H7 (cell line): Measurements from ENCODE around the gene EDDM3A. TPM values are rescaled to one million over a fixed set of nuclear protein-coding genes. Genes with fewer than 3 reads are reported as not detected.
A peak's percentile ranks its signal among the peaks of the same experiment; 100 is the strongest.
"Not testable (repeated sequence)": the region's sequence is repeated elsewhere in the genome, so short reads cannot be mapped to it uniquely, and the experiment has no call there.

Source experiments
- DNase-seq: peaks from one replicate; pipeline ENCODE4 v3.0.0; 2012
- H3K27me3 ChIP-seq: 2 replicates; pipeline ENCODE4 v1.6.0; 2011; ENCODE audit warnings: mild to moderate bottlenecking, low read length; ENCODE audit not compliant: control insufficient read depth, insufficient read depth
- H3K36me3 ChIP-seq: replicated peaks from 2 replicates; pipeline ENCODE4 v1.5.1; 2011; ENCODE audit warnings: low read length; ENCODE audit not compliant: control insufficient read depth, insufficient read depth
- H3K4me3 ChIP-seq: 2 replicates; pipeline ENCODE4 v1.5.1; 2011; ENCODE audit warnings: low read depth, mild to moderate bottlenecking, control low read depth, low read length, moderate library complexity; ENCODE audit not compliant: insufficient read depth
- total RNA-seq: library from RNA; depleted of rRNA; stranded (reverse); fragments of >200 nt; shearing (Covaris generic); gene quantifications from 2 replicates; pipeline ENCODE4 v1.2.3, GENCODE V29; 2014

EDDM3A gene
- total RNA-seq, 1 experiment from 2014 or later: not detected

DNA sequence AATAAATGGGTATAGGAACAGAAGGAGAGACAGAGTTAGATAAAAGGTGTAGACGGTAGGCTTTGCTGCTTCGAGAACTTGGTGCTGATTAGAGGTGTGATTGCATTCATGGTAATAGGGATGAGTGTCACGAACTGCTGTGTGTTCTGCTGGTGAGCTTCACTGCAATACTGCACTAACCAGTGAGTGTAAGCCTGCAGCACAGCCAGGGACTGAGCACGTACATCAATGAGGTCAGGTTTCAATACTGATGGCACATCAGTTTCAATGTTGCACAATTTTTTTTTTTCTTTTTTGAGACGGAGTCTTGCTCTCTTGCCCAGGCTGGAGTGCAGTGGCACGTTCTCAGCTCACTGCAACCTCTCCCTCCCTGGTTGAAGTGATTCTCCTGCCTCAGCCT is 24.9 kb upstream of the EDDM3A start:
- Histone ChIP-seq H3K27me3 (no peaks in the 10 kb centered on the region; the same call in 1 of the 2 replicates), H3K4me3 (no peak overlapping the region), H3K36me3 (no peaks in the 10 kb centered on the region)
- no peak for DNase-seq

DNA sequence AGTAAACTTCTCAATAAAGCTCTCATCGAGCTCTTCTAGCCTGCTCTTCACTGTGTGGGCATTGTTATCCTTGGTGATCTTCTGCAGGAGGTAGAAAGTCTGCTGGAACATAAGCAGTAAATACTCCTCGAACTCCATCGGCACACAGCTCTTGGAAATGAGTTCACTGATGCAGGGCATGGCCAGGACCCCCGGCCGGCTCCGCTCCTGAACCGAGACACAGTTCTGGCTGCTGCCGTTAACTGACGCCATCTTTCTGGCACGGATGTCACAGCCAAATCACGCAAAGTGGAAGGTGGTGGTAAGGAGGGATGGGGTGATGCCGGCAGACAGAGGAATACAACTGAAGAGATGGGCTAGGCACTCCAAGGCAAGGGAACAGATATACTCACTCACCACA is 23.7 kb upstream of the EDDM3A start:
- no peak for DNase-seq
- H3K36me3 ChIP-seq: no peaks in the 10 kb centered on the region
- H3K27me3 ChIP-seq: no peaks in the 10 kb centered on the region; the same call in 1 of the 2 replicates
- no peak overlapping the region for H3K4me3 ChIP-seq

DNA sequence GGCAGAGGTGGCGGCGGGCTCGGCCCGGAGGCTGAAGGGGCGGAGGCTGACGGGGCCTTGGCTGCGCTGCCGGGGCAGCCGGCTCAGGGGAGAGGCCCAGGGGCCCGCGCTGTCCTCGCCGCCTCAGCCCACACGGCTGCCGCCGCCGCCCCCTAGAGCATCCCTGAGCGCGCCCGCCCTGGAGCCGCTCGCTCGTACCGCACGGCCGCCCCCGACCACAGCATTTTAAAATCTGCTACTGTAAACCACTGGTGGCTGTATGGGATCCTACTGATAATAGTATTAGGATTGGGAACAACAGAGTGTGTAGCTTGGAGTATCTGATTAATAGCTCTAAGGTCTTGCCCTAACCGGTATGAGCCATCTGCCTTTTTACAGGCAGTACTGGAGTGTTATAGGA is 22.2 kb upstream of the EDDM3A start:
- Histone ChIP-seq H3K36me3 (no peaks in the 10 kb centered on the region), H3K4me3 (no peak overlapping the region), H3K27me3 (no peaks in the 10 kb centered on the region; the same call in 1 of the 2 replicates)
- DNase-seq: peak; percentile 78

DNA sequence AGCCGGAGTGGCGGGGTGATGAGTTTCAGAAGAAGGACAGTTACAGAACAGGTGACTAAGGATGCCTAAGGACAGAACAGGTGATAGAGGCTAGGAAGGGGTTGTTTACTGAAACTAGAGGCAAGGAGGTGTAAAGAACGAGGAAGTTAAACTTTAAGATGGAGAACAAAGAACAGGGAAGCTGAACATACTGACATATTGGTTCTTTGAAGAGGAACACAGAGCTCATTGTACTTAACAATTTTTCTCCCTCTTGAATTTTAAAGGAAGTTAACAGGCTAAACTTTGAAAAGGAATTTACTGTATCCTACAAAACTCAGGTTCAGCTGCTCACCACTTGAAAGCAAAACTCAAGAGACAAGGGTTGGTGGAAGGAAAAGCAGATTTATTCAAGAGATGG is 19.6 kb upstream of the EDDM3A start:
- H3K4me3 ChIP-seq: not testable (repeated sequence)

DNA sequence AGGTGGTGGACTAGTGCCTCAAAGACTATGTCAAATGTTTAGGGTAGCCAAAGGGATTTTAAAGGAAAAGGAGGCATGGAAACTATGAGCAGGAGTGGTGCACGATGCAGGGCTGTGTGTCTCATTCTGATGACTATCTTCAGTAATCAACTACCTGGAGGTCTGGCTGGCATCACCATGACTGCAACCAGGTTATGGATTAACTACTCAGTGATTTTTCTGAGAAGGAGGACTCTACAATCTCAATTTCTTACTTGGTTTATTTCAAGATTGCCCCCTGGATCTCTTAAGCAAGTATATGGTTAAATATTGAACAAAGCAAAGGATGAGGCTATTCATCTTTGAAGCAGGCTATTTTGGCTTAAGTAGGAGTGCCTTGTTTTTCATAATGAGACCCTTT is 19.2 kb upstream of the EDDM3A start:
- no peak for DNase-seq
- Histone ChIP-seq H3K27me3 (no peaks in the 10 kb centered on the region; the same call in 1 of the 2 replicates), H3K4me3 (no peak overlapping the region), H3K36me3 (no peaks in the 10 kb centered on the region)

More for the DNA sequence above, 19.6 kb upstream of the EDDM3A start:
- DNase-seq, H3K27me3 ChIP-seq, H3K36me3 ChIP-seq: not testable (repeated sequence)

DNA sequence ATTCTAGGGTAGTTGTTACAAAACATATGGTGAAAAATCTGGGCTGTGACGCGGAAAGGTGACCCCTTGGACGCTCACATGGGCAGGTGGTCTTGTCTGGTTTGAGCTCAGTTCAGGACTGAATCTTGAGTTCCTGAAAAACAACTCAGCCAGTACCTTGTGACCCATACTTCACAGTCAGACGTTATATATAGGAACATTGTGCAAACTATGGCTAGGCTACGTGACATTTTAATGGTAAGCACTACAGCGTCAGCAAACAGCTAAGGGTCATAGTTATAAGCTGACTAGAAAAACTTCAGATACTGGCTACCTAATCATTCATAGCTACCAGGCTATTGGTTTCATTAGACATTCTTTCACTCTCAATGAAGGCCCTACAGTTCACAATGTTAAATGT is 14.8 kb upstream of the EDDM3A start:
- no peak for DNase-seq
- H3K36me3 ChIP-seq: no peaks in the 10 kb centered on the region
- H3K4me3 ChIP-seq: no peak overlapping the region
- H3K27me3 ChIP-seq: no peaks in the 10 kb centered on the region; the same call in 1 of the 2 replicates

DNA sequence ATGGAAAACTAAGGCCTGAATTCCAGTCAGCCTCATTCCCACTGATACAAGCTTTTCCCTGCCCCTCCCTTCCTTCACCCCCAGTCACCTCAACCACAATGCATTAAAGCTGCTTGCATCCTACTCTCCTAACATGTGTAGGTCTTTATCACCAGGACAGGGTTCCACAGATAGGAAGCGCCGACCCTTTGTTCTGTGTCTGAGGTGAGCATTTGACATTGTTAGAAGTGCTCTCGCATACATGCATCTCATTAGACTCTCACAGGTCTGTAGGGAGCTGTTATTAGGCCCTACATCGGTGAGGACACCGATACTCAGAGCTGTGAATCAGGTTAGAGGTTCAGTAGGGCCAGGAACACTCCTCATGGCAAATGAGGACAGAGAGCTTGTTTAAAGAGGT is 13.2 kb upstream of the EDDM3A start:
- no peak overlapping the region for H3K4me3 ChIP-seq
- no peaks in the 10 kb centered on the region for H3K36me3 ChIP-seq
- no peaks in the 10 kb centered on the region; the same call in 1 of the 2 replicates for H3K27me3 ChIP-seq
- DNase-seq: no peak

DNA sequence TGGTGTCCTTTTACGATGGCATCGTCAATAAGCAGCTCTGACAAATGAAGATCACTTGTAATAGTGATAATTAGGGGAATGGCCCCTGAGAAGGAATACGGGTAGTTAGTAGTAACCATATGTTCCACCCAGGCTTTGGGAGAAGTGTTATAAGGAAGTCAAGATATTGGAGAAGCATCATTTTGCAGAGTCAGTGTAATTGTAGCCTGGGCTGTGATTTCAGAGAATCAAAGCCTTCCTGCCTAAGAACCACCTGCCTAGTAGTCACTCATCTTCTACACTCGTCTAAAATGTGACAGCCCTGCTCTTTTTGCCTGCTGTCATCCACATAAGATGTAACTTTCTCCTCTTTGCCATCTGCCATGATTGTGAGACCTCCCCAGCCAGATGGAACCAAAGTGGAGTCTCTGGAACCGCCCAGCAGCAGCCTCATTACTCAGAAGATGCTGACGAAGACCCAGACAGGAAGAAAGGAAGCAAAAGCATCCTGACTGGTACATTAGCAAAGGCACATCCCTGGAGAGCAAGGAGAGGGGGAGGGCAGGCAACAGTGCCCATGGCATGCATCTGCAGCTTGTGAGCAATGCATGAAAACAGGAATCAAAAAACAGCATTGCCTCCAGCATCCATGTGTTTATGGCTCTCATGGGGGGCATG is 12.6 kb upstream of the EDDM3A start:
- Histone ChIP-seq H3K27me3 (no peaks in the 10 kb centered on the region; the same call in 1 of the 2 replicates), H3K4me3 (no peak overlapping the region), H3K36me3 (no peaks in the 10 kb centered on the region)
- no peak for DNase-seq

DNA sequence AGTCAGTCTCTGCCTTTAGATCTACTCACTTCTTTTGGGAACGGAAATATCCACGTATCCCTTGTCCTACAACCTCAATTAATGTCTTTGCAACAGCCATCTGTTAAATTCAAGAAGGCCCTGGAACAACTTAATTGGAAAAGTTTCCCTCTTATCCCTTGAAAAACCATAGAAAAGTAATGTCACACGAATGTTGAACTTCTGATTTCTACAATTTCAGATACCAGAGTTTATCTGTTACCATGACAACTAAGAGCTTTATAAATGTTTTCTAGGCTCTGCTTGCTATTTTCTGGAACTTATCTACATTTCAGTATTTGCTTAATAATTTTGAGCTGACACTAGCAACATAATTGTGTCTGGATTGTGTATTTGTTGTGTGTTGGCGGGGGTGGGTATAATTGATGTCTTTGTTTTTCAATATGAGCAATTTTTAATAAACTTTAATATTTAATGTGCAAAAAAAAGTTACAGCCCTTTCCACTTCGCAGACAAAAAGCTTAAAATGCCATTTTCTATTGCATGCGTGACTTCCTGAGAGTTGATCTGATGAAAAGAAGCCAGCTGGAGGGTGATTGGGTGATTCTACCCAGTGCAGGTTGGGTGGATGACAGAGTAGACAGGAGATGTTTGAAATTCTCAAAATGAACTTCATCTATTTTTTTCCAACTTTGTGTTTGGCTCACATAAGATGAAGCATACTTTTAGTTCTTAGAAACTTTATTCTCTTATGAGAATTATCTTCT is 11.8 kb upstream of the EDDM3A start:
- no peaks in the 10 kb centered on the region for H3K36me3 ChIP-seq
- no peak overlapping the region for H3K4me3 ChIP-seq
- no peak for DNase-seq
- no peaks in the 10 kb centered on the region; the same call in 1 of the 2 replicates for H3K27me3 ChIP-seq

DNA sequence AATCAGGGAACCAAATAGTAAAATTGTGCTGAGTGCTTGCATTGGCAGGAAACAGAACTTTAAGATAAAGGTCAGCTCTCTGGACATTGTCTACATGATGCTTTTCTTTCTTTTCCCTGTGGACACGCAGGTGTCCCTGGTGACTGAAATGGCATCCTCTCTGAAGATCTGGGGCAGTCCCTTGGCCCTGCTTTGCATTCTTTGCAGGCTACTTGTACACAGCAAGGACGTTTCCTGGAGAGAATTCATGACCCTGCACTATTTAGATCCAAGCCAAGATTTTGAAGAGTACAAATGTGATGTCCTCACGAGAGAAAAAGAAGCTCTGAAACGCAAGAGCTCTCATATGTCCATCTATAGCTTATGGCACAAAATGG is 11.3 kb upstream of the EDDM3A start:
- no peak overlapping the region for H3K4me3 ChIP-seq
- no peaks in the 10 kb centered on the region; the same call in 1 of the 2 replicates for H3K27me3 ChIP-seq
- no peak for DNase-seq

DNA sequence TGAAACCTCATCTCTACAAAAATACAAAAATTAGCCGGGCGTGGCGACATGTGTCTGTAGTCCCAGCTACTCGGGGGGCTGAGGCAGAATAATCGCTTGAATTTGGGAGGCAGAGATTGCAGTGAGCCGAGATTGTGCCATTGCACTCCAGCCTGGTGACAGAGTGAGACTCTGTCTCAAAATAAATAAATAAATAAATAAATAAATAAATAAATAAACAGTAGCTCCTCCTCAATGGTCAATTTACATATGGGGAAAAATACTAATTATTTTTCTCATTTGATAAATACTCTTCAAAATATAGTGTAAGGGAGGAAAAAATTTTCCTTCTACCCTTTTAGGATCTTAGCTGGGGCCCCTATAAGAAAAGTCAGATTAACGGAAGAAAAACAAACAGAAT is 7.4 kb upstream of the EDDM3A start:
- DNase-seq, H3K4me3 ChIP-seq, H3K36me3 ChIP-seq, H3K27me3 ChIP-seq: not testable (repeated sequence)

More for the DNA sequence above, 11.3 kb upstream of the EDDM3A start:
- H3K36me3 ChIP-seq: no peaks in the 10 kb centered on the region

DNA sequence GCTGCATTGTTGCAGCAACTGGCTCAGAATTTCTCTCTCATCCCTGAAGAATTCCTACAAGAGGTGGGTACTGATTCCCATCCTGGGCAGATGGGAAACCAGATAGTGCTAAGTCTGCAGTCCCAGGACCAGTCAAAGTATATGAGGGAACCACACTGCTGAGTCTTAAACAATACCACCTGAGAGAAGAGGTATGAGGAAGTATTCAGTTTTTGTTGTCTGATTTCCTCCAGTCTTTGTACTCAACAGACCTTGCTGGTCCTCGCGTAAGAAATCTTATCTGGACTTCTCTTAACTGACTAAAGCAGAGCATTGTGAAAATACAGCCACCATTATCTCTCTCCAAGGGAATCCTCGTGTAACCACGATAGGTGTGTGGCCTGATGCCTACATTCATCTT is 3.6 kb upstream of the EDDM3A start:
- no peak for DNase-seq
- Histone ChIP-seq H3K4me3 (no peak overlapping the region), H3K27me3 (no peaks in the 10 kb centered on the region), H3K36me3 (no peaks in the 10 kb centered on the region)

DNA sequence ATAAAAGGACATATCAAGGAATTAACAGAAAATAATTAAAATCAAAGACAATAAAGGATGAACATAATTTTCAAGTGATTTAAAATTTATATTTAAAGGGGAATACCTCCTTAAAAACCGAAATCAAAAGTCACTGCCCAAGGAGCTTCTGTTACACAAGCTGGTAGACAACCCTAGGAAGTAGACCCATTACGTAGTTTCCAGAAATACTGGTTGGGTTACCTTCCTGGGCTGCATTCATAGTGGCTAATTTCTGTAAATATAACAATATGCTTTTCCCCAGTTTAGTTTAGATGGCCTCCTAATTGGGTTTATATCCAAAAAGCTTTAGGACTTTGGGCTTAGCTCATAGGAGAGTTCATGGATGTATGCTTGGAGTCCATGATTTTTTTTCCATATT is 2.1 kb upstream of the EDDM3A start:
- Histone ChIP-seq H3K27me3 (no peaks in the 10 kb centered on the region), H3K36me3 (no peaks in the 10 kb centered on the region), H3K4me3 (no peak overlapping the region)
- DNase-seq: no peak

DNA sequence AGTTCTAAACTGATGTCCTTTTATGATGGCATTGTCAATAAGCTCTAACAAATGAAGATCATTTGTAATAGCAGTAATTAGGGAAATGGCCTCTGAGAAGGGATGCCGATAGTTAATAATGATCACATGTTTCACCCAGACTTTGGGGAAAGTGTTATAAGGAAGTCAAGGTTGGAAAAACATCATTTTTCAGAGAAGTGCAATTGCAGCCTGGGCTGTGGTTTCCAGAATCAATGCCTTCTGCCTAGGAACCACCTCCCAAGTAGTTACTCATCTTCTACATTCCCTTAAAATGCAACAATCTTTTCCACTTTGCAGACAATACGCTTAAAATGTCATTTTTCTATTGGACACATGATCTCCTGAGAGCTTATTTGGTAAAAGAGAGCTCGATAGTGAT is 879 bp downstream of the EDDM3A start:
- Histone ChIP-seq H3K36me3 (no peaks in the 10 kb centered on the region), H3K4me3 (no peak overlapping the region), H3K27me3 (no peaks in the 10 kb centered on the region)
- DNase-seq: no peak

DNA sequence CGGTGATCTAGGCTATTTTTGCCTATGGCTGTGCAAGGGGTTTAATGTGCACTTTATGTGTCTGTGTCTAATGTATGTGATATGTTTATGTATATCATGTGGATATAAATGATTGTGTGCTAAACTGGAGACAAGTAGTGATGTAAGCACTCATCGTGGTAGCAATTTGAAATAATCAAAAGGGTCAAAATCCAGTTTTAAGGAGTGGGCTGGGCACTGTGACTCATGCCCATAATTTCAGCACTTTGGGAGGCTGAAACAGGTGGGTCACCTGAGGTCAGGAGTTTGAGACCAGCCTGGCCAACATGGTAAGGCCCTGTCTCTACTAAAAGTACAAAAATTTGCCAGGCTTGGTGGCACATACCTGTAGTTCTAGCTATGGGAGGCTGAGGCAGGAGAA is 2.8 kb downstream of the EDDM3A start:
- DNase-seq: no peak
- no peaks in the 10 kb centered on the region for H3K27me3 ChIP-seq
- no peak overlapping the region for H3K4me3 ChIP-seq
- H3K36me3 ChIP-seq: no peaks in the 10 kb centered on the region
